Measurements from ENCODE around the gene TMEM132D. TPM values are rescaled to one million over a fixed set of nuclear protein-coding genes. Genes with fewer than 3 reads are reported as not detected.

The TMEM132D gene
- total RNA-seq, 1 donor from 2014 or later = not detected

GRCh38 chr12:129873833-129874208, 30.0 kb downstream of the TMEM132D start:
- no peak overlapping the region for H2AFZ ChIP-seq (ENCODE audit: low read depth, low read length)
- peak overlapping the region; percentile 22 for H3K27ac ChIP-seq (ENCODE audit: low read depth, low read length)
- H3K27me3 ChIP-seq (ENCODE audit: insufficient read depth, low read length) = no peaks in the 10 kb centered on the region
- TF ChIP-seq EZH2 (IDR thresholded peaks at IDR 0.05; ENCODE audit: insufficient read depth, low read length) (no peak), CTCF (IDR thresholded peaks at IDR 0.05; ENCODE audit: insufficient read depth, low read depth, low read length) (no peak)
- DNase-seq (ENCODE audit: low read depth) = no peak
- H3K36me3 Mint-ChIP-seq (ENCODE audit: low read depth, unreplicated experiment) = no peaks in the 10 kb centered on the region
- peaks cover 7% of the 10 kb centered on the region for H3K9me3 Mint-ChIP-seq (ENCODE audit: unreplicated experiment)
- peak overlapping the region; percentile 70 for H3K4me2 ChIP-seq (ENCODE audit: low read length)
- H3K4me1 ChIP-seq (ENCODE audit: insufficient read depth, low read length) = peaks cover 13% of the 10 kb centered on the region
- no peak overlapping the region for H3K4me3 ChIP-seq (ENCODE audit: insufficient read depth, low read depth, low read length)
- H3K9me3 ChIP-seq (ENCODE audit: insufficient read depth, low read depth, low read length) = no peaks in the 10 kb centered on the region
- no peaks in the 10 kb centered on the region for H3K4me1 Mint-ChIP-seq (ENCODE audit: low read depth, unreplicated experiment)
- H3K4me3 Mint-ChIP-seq (ENCODE audit: unreplicated experiment) = no peak overlapping the region
- FAIRE-seq = no peak
- H4K20me1 ChIP-seq (ENCODE audit: insufficient read depth, low read length) = no peaks in the 10 kb centered on the region
- H3K27ac Mint-ChIP-seq (ENCODE audit: unreplicated experiment) = no peak overlapping the region
- H3K27me3 Mint-ChIP-seq (ENCODE audit: low read depth, unreplicated experiment) = no peaks in the 10 kb centered on the region
- peaks cover 5% of the 10 kb centered on the region for H3K79me2 ChIP-seq (ENCODE audit: insufficient read depth, low read length)
- H3K9ac ChIP-seq (ENCODE audit: low read length) = peak overlapping the region; percentile 29
- H3K36me3 ChIP-seq (ENCODE audit: insufficient read depth, low read length) = no peaks in the 10 kb centered on the region

- Mint-ChIP-seq H3K27me3 (ENCODE audit: low read depth, unreplicated experiment) (no peaks in the 10 kb centered on the region), H3K9me3 (ENCODE audit: unreplicated experiment) (peaks cover 8% of the 10 kb centered on the region), H3K36me3 (ENCODE audit: low read depth, unreplicated experiment) (no peaks in the 10 kb centered on the region), H3K27ac (ENCODE audit: unreplicated experiment) (no peak overlapping the region), H3K4me3 (ENCODE audit: unreplicated experiment) (no peak overlapping the region), H3K4me1 (ENCODE audit: low read depth, unreplicated experiment) (no peaks in the 10 kb centered on the region)
- Histone ChIP-seq H3K4me2 (ENCODE audit: low read length) (peak overlapping the region; percentile 70), H3K27me3 (ENCODE audit: insufficient read depth, low read length) (no peaks in the 10 kb centered on the region), H2AFZ (ENCODE audit: low read depth, low read length) (peak overlapping the region; percentile 30), H3K4me1 (ENCODE audit: insufficient read depth, low read length) (peaks cover 13% of the 10 kb centered on the region), H3K9me3 (ENCODE audit: insufficient read depth, low read depth, low read length) (no peaks in the 10 kb centered on the region), H3K27ac (ENCODE audit: low read depth, low read length) (no peak overlapping the region), H3K36me3 (ENCODE audit: insufficient read depth, low read length) (no peaks in the 10 kb centered on the region), H3K4me3 (ENCODE audit: insufficient read depth, low read depth, low read length) (peak overlapping the region; percentile 29), H3K9ac (ENCODE audit: low read length) (peak overlapping the region; percentile 29), H3K79me2 (ENCODE audit: insufficient read depth, low read length) (peaks cover 5% of the 10 kb centered on the region), H4K20me1 (ENCODE audit: insufficient read depth, low read length) (no peaks in the 10 kb centered on the region)
- DNase-seq (ENCODE audit: low read depth) = peak; percentile 32
- no peak for FAIRE-seq
- TF ChIP-seq EZH2 (IDR thresholded peaks at IDR 0.05; ENCODE audit: insufficient read depth, low read length) (no peak), CTCF (IDR thresholded peaks at IDR 0.05; ENCODE audit: insufficient read depth, low read depth, low read length) (no peak)
Measured at GRCh38 chr12:129873111-129873832, 30.6 kb downstream of the TMEM132D start.

All from astrocyte (in vitro differentiated cells and primary cell).